Lower lobe of right lung (tissue), 2 donors: ENCODE data around the gene INTS1. TPM values are rescaled to one million over a fixed set of nuclear protein-coding genes. Genes with fewer than 3 reads are reported as not detected.
A peak's percentile ranks its signal among the peaks of the same experiment; 100 is the strongest.

Source experiments
- ATAC-seq, 2 donors: fragments of 200-7000 bp; cut with Tn5 transposase; one replicate each; pipeline ENCODE4 v1.9.1; 2020 to 2022; ENCODE audit warnings: mild to moderate bottlenecking in 2 of 2, moderate library complexity in 2 of 2
- DNase-seq: peaks from one replicate; pipeline ENCODE4 v3.0.0-alpha.2; 2020
- H3K27ac ChIP-seq: fragments of 200-600 bp; one replicate; pipeline ENCODE4 v1.8.0; 2022
- H3K27me3 ChIP-seq: fragments of 200-600 bp; one replicate; pipeline ENCODE4 v1.8.0; 2022; ENCODE audit warnings: low read depth
- H3K36me3 ChIP-seq: fragments of 200-600 bp; one replicate; pipeline ENCODE4 v1.8.0; 2022; ENCODE audit warnings: mild to moderate bottlenecking
- H3K4me1 ChIP-seq: fragments of 200-600 bp; one replicate; pipeline ENCODE4 v1.8.0; 2022
- H3K4me3 ChIP-seq: fragments of 200-600 bp; one replicate; pipeline ENCODE4 v1.8.0; 2022; ENCODE audit warnings: mild to moderate bottlenecking
- H3K9me3 ChIP-seq: fragments of 200-600 bp; one replicate; pipeline ENCODE4 v1.8.0; 2022
- CTCF ChIP-seq: fragments of 200-600 bp; IDR thresholded peaks from one replicate; pipeline ENCODE4 v1.8.0; 2022; ENCODE audit warnings: antibody characterized with exemption, mild to moderate bottlenecking
- intact Hi-C: fragments of 100-400 bp; cut with DNase I; formaldehyde crosslinking; loops from one replicate; pipeline ENCODE4 v1.11.0; 2022
- total RNA-seq: library from RNA; stranded (reverse); fragmentation: NEBNext Ultra II Directional; extraction: Animal tissue kit (Norgen Biotek cat#: 25700); gene quantifications from one replicate; pipeline ENCODE4 v1.2.1, GENCODE V29; 2021
- donor health status: DM: no; HTN: yes; CAD: no; lungs with severe emphysema.

The INTS1 gene
- total RNA-seq, 1 donor from 2014 or later, result 50.8 TPM

GRCh38 chr7:1449951-1450350 is 54.2 kb downstream of the INTS1 start:
- no peak for DNase-seq
- intact Hi-C loops, result no loop called here
- Histone ChIP-seq H3K4me3 (no peak overlapping the region), H3K36me3 (peaks cover 8% of the 10 kb centered on the region), H3K27me3 (no peaks in the 10 kb centered on the region), H3K27ac (no peak overlapping the region), H3K9me3 (no peaks in the 10 kb centered on the region), H3K4me1 (peaks cover 38% of the 10 kb centered on the region)
- TF ChIP-seq CTCF, result no peak
- ATAC-seq, result no peak

GRCh38 chr7:1449501-1449900 is 54.7 kb downstream of the INTS1 start:
- no peak for DNase-seq
- no peak overlapping the region for H3K27ac ChIP-seq
- H3K4me3 ChIP-seq, result no peak overlapping the region
- intact Hi-C loops, result no loop called here
- H3K27me3 ChIP-seq, result no peaks in the 10 kb centered on the region
- H3K9me3 ChIP-seq, result no peaks in the 10 kb centered on the region
- H3K36me3 ChIP-seq, result peaks cover 8% of the 10 kb centered on the region
- no peak for ATAC-seq
- peaks cover 33% of the 10 kb centered on the region for H3K4me1 ChIP-seq
- no peak for TF ChIP-seq CTCF

GRCh38 chr7:1448958-1449357 is 55.2 kb downstream of the INTS1 start:
- Histone ChIP-seq H3K4me1 (peaks cover 28% of the 10 kb centered on the region), H3K9me3 (no peaks in the 10 kb centered on the region), H3K27me3 (no peaks in the 10 kb centered on the region), H3K4me3 (no peak overlapping the region), H3K27ac (no peak overlapping the region), H3K36me3 (peaks cover 8% of the 10 kb centered on the region)
- DNase-seq, result no peak
- intact Hi-C loops, result no loop called here
- no peak for ATAC-seq
- no peak for TF ChIP-seq CTCF

- no peak for TF ChIP-seq CTCF
- no peak overlapping the region for H3K4me3 ChIP-seq
- ATAC-seq (peak; percentile 27 to 43), DNase-seq (no peak)
- no peaks in the 10 kb centered on the region for H3K27me3 ChIP-seq
- H3K4me1 ChIP-seq, result peaks cover 18% of the 10 kb centered on the region
- H3K36me3 ChIP-seq, result peaks cover 8% of the 10 kb centered on the region
- intact Hi-C loops, result no loop called here
- H3K9me3 ChIP-seq, result no peaks in the 10 kb centered on the region
- peak overlapping the region; percentile 68 for H3K27ac ChIP-seq
Observed at GRCh38 chr7:1447551-1448244, 56.5 kb downstream of the INTS1 start.

GRCh38 chr7:1447112-1447511 is 57.1 kb downstream of the INTS1 start:
- H3K9me3 ChIP-seq, result no peaks in the 10 kb centered on the region
- H3K4me3 ChIP-seq, result no peak overlapping the region
- no peak for DNase-seq
- H3K27ac ChIP-seq, result peak overlapping the region; percentile 68
- no peak for TF ChIP-seq CTCF
- H3K4me1 ChIP-seq, result peaks cover 18% of the 10 kb centered on the region
- peak in 1 of 2 donors; percentile 4 for ATAC-seq
- H3K36me3 ChIP-seq, result peaks cover 9% of the 10 kb centered on the region
- intact Hi-C loops, result no loop called here
- H3K27me3 ChIP-seq, result no peaks in the 10 kb centered on the region
